Measurements from ENCODE around the gene ATP1A3.
A peak's percentile ranks its signal among the peaks of the same experiment; 100 is the strongest.
"Not testable (repeated sequence)": the region's sequence is repeated elsewhere in the genome, so short reads cannot be mapped to it uniquely, and the experiment has no call there.

The ATP1A3 gene

GRCh38 chr19:41941410-41942202 is 52.4 kb downstream of the ATP1A3 start:
- no peak for DNase-seq

DNA sequence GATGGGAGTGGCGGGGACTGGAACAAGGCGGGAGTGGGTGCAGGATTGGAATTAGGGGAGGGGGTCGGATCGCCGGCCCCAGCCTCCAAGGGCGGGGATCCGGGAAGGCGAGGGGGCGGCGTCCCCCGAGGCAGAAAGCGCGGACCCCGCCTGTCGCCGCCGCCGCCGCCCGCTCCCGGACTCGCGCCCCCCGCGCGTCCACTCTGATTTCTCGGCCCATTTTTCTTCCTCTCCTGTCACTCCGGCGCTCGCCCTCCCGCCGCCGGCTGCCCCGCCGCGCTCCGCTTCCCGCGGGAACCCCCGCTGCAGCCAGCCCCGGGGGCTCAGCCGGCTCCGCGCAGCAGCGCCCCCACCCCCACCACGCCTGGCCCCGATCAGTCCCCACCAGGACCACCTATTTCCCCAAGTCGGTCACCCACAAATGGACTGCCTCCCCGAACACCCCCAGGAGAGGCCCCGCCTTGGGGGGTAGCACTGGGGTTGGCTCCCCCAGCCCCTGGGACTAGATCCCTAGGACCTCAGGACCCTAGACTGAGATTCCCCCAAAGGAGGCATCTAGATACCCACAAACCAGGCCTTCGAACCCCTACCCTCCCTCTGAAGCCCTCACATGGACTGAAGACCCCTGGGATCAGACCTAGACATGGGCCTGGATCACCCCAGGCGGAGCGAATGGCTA is 53.2 kb downstream of the ATP1A3 start:
- DNase-seq = no peak

GRCh38 chr19:41939861-41940730 is 53.9 kb downstream of the ATP1A3 start:
- peak; percentile 55 for DNase-seq

DNA sequence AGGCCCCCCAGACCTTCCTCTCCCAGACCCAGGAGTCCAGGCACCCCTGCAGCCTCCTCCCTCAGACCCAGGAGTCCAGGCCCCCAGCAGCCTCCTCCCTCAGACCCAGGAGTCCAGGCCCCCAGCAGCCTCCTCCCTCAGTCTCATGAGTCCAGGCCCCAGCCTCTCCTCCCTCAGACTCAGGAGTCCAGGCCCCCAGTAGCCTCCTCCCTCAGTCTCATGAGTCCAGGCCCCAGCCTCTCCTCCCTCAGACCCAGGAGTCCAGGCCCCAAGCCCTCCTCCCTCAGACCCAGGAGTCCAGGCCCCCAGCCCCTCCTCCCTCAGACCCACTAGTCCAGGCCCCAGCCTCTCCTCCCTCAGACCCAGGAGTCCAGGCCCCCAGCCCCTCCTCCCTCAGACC is 54.8 kb downstream of the ATP1A3 start:
- not testable (repeated sequence) for DNase-seq

- no peak for DNase-seq
These were observed 56.2 kb downstream of the ATP1A3 start for GRCh38 chr19:41937525-41938468.

DNA sequence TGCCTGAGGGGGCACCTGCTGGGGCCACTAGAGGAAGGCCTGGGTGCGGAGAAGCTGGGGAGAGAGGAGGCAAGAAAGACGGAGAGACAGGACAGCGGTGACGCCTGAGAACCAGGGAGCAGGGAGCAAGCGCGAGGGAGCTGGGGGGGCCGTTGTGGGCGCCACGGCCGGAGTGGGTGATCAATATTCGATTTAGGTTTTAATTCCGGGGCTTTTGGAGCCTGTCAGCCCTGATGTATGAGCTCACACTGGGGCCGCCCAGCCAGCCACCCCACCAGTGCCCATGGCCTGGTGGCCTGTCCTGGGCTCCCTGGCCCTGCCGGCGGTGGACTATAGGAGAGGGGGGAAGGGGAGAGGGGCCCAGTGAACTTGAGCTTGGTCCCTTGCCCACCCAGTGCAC is 57.1 kb downstream of the ATP1A3 start:
- no peak for DNase-seq

GRCh38 chr19:41936416-41936850 is 57.6 kb downstream of the ATP1A3 start:
- DNase-seq = peak; percentile 65

GRCh38 chr19:41935760-41936415 is 58.1 kb downstream of the ATP1A3 start:
- no peak for DNase-seq

GRCh38 chr19:41934849-41935374 is 59.1 kb downstream of the ATP1A3 start:
- DNase-seq = peak; percentile 84

- DNase-seq = no peak
These were observed 60.2 kb downstream of the ATP1A3 start for GRCh38 chr19:41933693-41934426.

DNA sequence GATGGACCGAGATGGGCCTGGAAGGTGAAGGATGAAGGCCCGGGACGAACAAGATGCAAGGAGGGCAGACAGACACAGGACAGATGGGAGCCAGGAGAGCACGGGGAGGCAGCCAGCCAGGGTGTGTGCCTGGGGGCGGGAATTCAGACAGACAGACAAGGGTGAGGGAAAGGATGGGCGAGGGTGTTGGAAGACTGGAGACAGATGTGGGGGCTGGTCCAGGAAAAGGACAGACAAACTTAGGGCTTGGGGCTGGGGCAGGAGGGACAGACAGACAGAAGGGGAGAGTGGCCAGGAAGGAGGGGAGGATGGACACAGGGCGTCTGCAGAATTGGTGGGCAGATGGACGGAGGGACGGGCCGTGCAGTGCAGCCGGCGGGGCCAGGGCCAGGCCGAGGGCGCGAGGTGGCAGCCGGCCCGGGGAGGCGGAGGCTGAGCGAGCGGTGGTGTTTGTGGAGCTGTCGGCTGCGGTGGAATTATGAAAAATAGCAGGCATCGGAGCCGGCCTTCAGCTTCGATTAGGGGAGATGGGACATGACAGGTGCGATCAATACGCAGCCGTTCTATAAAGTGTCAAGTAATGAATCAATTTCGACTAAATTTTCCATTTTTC is 61.2 kb downstream of the ATP1A3 start:
- DNase-seq = no peak

DNA sequence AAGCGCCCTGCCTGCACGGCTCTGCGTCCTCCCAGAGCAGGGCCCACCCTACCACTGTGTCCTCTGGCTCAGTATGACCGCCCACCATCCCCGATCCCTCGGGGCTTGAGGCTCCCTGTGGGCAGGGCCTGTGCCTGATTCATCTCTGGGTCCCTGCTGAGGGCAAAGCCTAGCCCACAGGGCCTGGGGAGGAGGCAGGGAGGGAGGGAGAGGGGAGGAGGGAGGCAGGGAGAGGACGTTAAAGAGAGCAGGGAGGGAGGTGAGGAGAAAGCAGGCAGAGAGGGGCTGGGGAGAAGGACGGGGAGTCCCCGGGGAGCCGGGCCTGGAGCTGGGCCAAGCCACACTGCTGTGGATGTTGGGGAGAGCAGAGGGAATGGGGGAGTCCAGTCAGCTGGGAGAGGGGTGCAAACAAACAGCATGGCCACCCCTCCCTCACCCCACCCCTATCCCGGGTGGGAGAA is 61.7 kb downstream of the ATP1A3 start:
- no peak for DNase-seq

- DNase-seq = no peak
These were observed 63.0 kb downstream of the ATP1A3 start for GRCh38 chr19:41930926-41931592.

GRCh38 chr19:41930322-41930722 is 63.7 kb downstream of the ATP1A3 start:
- DNase-seq = no peak

GRCh38 chr19:41929536-41930071 is 64.4 kb downstream of the ATP1A3 start:
- no peak for DNase-seq

DNA sequence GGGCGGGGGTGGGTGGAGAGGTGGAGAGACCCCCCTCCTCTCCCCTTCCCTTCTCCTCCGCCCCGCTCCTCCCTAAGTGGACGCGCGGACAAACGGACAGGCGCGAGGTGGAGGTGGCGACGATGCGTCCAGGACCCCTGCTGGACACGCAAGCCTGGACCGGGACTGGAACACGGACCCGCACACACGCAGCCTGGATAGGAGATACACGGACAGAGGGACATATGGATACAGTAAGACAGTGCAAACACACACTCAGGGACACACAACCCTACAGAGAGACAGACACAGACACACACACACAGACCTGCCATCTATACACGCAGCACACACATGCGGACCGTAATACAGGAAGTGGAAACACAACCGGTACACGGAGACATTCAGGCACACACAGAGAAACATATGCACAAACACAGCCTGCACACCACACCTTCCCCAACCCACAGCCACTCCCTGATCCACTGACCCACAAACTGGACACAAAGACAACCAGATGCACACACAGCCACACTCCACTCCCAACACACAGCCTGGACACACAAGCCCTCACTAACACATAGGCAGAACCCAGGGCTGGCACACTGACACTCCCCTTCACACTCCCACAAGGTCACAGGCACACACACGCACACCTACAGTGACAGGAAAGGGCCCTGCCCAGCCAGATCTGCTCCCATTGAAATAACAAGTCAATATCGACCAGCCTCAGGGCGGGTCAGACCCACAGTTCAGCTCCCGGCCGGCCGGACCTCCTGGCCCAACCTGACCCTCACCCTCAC is 65.1 kb downstream of the ATP1A3 start:
- peak; percentile 56 for DNase-seq

GRCh38 chr19:41928221-41928683 is 65.8 kb downstream of the ATP1A3 start, which contains the start of gene ERFL:
Gene ERFL, minus strand, starts transcription at chr19:41928449. Its CDS starts 15,530 bp downstream, at chr19:41912919.
- peak; percentile 30 for DNase-seq

All from CD4-positive, alpha-beta T cell treated with Interleukin-12 subunit alpha and Interleukin-12 subunit beta, for 1 hour (primary cell).